ENCODE data around the gene EPOP.

EPOP gene

GRCh38 chr17:38705803-38706504 lies 31.2 kb upstream of the EPOP start:
- DNase-seq (ENCODE audit: low spot score) = peak; percentile 40

- no peak for DNase-seq (ENCODE audit: low spot score)
Measured at GRCh38 chr17:38705523-38705802, 30.7 kb upstream of the EPOP start.

- DNase-seq (ENCODE audit: low spot score) = peak; percentile 87
Measured at GRCh38 chr17:38704606-38705522, 30.1 kb upstream of the EPOP start, which contains the start of gene MLLT6. Gene MLLT6 (plus strand): TSS chr17:38705273. CDS start chr17:38705633, 360 bp downstream.

GRCh38 chr17:38703742-38704605 lies 29.2 kb upstream of the EPOP start:
- DNase-seq (ENCODE audit: low spot score) = no peak

- DNase-seq (ENCODE audit: low spot score) = no peak
Measured at GRCh38 chr17:38702916-38703741, 28.4 kb upstream of the EPOP start.

- peak; percentile 78 for DNase-seq (ENCODE audit: low spot score)
Measured at GRCh38 chr17:38702166-38702915, 27.6 kb upstream of the EPOP start.

- DNase-seq (ENCODE audit: low spot score) = no peak
Measured at GRCh38 chr17:38701504-38702165, 26.9 kb upstream of the EPOP start.

GRCh38 chr17:38698760-38699159 lies 24.0 kb upstream of the EPOP start:
- DNase-seq (ENCODE audit: low spot score) = no peak

- no peak for DNase-seq (ENCODE audit: low spot score)
Measured at GRCh38 chr17:38697061-38697820, 22.5 kb upstream of the EPOP start.

GRCh38 chr17:38693700-38694329 lies 19.1 kb upstream of the EPOP start:
- DNase-seq (ENCODE audit: low spot score) = peak; percentile 68

GRCh38 chr17:38691154-38691553 lies 16.4 kb upstream of the EPOP start:
- no peak for DNase-seq (ENCODE audit: low spot score)

GRCh38 chr17:38690386-38690785 lies 15.6 kb upstream of the EPOP start:
- DNase-seq (ENCODE audit: low spot score) = no peak

GRCh38 chr17:38687286-38687685 lies 12.5 kb upstream of the EPOP start:
- no peak for DNase-seq (ENCODE audit: low spot score)

- DNase-seq (ENCODE audit: low spot score) = peak; percentile 78
Measured at GRCh38 chr17:38685491-38685890, 10.7 kb upstream of the EPOP start.

GRCh38 chr17:38681096-38681495 lies 6.3 kb upstream of the EPOP start:
- no peak for DNase-seq (ENCODE audit: low spot score)

- DNase-seq (ENCODE audit: low spot score) = no peak
Measured at GRCh38 chr17:38677819-38678218, 3.1 kb upstream of the EPOP start.

- DNase-seq (ENCODE audit: low spot score) = peak; percentile 93
Measured at GRCh38 chr17:38676706-38677504, 2.1 kb upstream of the EPOP start.

Measured in Ammon's horn (tissue), 1 donor.